ENCODE data around the gene DNAJC5.

Gene DNAJC5

DNA sequence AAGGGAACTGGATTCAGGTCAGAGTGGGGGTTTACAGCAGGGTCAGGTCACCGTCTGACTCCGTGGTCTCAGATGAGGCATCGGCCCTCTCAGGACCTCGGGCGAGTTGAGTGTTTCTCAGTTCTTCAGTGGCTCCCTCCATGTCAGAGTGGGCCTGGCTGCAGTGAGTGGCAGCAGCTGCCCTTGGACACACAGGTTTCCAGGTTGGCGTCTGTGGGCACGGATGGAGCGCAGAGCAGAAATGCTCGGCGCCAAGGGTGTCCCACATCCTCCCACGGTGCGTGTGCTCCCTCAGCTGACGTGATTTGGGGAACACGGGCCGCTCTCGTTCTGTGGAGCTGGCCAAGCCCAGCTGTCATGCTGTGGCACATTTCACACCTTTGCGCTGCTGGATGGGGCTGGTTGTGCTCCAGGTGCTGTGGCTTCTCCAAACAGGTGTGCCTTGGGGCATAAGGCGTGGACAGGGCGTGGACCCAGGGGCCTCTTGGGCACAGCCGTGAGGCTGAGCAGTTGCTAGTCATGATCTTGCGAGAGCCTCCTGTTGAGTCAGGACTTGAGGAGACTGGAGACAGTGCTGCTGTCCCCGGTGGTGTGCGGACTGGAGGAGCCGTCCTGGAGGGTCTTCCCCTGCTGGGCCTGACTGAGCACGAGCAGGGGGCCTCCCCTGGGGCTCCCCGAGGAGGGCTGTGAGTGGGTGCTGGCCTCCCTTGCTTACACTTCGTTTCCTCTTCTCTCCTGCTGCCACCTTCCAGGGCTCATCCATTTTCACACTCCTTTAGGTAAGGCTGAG lies 9.5 kb upstream of the DNAJC5 start:
- no peak for FAIRE-seq

DNA sequence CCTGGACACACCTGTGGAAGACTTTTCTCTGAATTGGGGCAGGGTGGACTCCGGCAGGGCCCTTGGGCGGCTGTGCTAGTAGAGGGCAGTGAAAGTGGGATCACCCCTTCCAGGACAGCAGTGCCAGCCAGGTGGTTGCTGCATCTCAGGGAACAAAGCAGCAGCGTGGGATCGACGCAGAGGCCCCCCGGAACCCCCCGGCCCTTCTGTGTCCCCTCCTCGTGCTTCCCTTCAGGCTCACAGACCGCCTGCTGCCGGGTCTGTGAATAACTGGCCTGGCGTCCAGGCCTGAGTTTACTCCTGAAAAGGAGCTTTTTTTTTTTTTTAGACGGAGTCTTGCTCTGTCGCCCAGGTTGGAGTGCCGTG lies 8.9 kb upstream of the DNAJC5 start:
- FAIRE-seq: no peak

DNA sequence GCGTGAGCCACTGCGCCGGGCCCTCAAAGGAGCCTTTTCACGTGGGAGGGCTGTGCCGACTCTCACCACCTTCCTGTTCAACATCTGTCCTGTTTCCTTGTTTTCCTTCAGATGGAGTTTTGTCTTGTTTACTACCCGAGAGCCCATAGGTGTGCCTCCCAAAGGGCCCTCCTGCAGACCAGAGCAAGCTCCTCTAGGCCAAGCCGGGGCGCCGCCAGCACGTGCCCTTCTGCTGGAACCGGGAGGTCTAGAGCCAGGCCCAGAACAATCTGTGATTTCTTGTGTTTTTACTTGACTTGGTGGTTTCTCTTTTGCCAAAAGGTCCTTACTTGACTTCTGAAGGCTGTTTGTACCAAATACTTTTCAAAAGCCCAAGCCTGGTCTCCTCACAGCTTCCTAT lies 8.0 kb upstream of the DNAJC5 start:
- FAIRE-seq: no peak

DNA sequence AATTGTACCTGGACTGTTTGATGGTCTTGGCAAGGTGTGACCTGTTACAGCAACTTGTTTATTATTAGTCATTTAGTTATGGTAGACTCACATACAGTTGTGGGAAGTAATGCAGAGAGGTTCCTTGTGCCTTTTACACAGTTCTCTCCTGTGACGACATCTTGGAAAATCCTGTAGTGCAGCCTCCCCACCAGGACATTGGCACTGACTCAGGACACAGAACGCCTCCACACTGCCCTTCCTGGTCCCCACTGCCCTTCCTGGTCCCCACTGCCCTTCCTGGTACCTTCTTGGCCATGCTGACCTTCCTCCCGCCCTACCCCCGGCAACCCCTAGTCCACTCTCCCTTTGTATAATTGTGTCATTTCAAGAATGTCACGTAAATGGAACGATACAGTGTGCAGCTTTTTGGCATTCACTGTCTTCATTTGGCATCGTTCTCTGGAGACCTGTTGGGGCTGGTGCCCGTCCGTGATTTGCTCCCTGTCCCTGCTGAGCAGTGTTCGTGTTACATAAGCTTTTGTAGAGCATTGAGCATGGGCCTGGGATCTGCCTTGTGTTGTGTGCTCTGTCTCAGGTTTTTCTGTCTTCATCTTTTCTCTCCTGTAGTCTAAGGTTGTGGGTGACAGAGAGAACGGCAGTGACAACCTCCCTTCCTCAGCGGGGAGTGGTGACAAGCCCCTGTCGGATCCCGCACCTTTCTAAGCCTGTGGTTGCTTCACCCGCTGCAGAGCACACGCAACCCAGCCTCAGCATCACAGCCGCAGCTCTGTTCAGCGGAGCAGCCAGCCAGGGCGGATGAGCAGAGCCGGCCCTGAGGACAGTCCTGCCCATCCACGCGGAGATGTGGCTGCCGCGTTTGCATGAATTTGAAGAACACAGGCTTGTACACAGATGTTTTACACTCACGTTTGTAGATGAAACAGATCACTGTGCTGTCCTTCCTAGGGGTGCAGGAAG lies 5.4 kb upstream of the DNAJC5 start:
- no peak for FAIRE-seq

DNA sequence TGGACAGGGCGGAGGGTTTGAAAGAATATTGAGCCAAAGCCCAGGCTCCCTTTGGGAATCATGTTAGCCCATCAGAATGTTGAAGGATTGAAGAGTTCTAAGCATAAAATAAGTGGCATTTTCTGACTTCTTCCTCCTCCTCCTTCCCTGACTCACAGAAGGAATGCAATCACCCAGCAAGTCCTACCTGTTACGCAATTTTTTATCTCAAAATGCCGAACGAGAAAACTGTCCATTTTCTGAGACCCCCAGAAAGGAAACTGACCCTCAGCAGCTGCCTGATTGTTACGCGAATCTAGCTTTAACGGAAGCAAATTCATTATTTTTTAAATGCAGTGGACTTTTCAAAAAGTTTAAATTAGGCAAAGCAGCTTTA lies 4.7 kb upstream of the DNAJC5 start:
- no peak for FAIRE-seq

DNA sequence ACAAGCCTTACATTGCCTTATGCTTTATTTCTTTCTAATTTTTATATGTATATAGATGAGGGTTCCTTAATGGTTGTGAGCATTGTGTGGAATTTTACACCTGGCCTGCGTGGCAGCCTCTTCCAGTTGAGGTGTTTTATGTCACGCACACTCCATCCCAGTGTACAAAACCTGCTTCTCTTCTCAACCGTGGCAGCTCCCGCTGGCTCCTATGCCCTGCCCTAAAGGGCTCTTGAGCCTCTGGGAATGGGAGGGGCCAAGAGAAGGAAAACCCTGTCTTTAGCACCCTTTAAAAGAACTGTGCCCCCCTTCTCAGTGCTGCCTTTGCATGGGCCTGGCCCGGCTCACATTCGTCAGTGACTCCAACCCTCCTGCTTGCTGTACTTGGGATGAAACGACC lies 4.3 kb upstream of the DNAJC5 start:
- no peak for FAIRE-seq

DNA sequence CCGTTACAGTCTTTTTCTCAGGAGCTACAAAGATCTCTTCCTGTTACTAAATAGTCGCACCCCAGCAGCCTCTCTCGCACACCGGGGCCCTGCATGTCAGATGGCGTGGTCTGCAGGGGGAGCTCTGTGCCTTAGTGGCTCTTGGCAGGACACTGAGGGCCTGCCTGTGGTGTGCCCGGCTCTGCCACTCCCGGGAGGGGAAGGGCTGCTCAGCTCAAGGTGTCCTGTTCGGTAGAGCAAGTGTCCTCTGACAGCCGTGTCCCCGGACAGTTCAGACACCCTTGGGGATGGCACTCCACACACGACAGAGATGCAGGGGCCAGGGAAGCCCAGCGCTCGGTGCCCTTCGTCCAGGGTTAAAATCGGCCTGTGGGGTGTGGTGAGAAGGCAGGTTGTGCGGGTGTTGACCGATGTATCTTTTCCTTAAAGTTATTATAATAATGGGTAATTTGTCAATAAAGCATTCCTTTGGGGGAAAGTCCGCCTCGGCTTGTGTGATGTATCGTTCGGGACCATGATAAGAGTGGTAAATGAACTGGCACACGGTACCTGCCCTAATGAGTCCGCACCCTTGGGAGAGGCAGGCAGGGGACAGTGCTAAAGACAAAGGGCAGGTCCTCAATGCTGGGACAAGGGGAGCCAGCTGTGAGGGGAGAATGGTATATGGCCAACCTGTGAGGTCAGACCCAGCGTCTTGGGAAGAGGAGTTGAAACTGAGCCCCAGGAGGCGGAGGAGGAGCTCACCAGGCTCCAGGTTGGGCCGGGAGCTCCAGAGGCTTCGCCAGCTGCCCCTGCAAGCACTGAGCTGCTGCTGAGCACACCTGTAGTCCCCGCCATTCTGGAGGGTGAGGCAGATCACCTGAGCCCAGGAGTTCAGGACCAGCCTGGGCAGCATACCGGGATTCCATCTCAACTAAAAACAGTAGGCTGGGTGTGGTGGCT lies 3.6 kb upstream of the DNAJC5 start:
- no peak for FAIRE-seq

DNA sequence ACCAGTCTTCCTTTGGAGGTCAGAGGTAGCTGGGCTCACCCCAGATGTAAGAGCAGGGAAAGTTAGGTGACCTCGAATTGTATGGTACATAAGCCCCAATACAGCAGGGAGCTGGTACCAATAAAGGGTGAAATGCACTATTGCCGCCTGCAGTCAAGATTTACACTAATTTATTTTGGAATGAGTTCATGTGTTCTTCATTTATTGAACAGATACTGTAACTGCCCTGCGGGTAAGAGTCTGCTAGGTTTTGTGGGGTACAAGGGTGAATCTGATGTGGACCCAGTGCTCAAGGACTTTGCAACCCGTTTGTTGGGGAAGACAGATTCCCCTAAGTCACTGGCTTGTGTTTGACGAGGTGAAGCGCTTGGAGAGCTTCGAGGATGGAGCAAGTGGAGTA lies 2.5 kb upstream of the DNAJC5 start:
- FAIRE-seq: no peak

DNA sequence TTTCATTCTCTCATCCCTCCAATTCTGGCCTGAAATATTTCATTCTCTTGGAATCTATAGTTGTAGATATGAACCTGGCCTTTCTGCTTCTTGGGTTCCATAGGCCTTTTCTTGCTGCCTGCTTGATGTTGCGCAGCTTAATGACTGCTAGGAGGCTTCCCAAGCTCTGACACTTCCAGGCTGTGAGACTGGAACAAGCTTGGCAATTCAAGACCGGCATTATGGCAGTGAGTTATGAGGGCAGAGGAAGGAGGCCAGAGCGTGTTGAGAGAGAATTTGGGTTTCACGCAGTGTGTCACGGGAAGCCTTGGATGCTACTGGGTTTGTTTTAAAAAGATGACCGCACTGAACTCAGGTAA lies 948 bp upstream of the DNAJC5 start:
- no peak for FAIRE-seq

DNA sequence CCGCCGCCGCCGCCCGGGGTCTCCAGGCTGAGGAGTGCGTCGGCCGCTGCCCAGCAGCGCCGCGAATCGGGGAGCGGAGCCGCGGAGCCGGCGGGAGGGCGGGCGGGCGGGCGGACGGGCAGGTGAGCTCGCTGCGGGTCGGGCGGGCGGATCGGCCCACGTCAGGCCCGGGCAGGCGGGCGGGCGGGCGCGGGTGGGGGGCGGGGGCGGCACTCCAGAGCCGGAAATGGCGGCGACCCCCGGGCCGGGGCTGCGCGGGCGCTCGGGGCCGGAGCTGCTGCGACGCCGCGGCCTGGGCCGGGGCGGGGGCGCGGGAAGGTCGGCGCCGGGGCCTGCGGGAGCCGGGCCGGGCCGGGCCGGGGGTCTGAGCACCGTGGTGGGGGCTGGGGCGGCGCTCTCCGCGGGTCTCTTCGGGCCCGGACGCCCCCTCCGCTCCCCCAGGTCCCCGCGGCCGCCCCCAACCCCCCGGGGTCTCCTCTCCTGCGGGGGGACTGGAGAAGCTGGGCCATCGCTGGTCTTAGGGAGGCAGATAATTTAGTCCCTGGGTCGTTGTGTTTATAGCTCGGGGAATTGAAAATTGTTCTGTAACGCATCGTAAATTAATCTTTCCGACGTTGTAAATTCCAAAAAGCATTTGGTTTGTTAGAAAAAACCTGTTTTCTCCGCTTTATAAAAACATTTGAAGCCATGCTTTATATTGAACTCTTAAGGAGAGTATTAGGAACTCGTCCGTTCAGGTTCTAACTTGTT lies 451 bp downstream of the DNAJC5 start:
- no peak for FAIRE-seq

DNA sequence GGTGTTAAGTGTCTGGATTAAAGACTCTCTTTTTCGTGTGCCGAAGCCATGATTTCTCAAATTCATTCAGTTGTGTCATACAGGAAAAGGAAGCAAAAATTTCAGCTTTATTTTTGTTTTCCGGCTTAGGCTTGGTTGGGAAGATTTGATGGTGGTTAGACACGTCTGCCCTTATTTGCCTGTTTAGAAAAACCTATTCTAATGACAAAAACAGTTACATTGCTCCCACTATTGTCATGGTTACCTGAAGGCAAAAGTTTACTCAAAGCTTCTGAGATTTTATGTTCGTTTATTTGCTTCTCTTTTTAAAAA lies 982 bp downstream of the DNAJC5 start:
- FAIRE-seq: peak; percentile 73

DNA sequence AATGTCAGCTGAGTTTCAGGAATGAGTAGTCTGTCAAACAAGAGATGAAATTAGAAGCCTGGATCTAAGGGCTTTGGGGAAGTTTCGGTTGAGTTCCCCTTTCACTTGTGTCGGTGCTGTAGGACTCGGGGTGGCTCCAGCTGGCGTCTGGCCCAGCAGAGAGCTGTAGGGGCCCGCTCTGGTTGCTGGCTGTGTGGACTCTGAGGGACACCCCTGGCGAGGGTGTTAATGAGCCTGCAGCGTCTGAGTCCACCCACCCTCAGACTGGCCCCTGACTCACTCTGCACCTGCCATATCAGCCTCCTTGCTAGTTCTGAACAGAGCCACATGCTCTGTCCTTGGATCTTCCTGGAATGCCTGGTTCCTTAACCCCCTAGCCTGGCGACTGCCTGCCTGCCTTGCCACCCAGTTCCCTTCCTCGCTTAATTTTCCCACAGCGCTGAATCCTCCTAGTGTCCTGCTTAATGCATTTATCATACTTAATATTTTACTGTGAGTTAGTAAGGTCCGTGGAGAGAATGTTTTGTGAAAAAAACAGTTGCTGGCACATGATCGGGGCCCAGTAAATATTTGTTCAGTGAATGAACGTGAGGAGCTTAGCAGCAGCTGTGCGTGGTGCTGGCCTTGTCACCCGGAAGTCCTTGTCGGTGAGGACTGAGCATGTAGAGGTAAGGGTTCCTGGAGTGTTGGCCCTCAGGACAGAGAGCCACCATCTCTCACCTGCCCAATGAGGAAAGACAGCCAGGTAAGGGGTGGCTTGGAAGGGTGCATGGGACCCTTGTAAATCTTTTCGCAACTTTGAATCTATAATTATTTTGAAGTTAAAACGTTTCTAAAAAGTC lies 1.6 kb downstream of the DNAJC5 start:
- peak; percentile 17 for FAIRE-seq

DNA sequence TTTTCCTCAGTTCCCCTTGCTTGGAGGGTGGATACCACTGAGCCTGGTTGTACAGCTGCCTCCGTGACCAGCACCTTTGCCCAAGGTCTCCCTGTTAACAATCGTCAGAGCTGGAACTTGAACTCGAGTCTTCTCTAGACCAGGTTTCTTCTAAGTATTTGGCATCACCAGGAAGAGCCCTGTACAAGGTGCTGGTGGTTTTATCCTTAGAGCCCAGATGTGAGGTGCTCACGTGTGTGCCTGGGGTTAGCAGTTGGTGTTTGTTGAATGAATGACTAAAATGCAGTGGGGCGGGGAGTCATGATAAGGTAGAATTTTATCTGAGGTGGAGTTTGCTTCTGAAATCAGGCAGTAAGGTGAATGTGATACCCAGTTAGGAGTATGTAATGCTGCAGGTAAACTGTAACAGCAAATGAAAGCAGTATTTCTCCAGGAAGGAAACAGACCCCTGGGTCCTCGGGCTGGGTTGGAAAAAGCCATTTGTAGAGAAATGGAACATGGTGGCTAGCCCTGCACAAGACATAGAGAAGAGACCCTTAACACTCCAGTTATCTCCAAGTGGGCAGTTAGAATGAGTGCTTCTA lies 3.1 kb downstream of the DNAJC5 start:
- FAIRE-seq: no peak

DNA sequence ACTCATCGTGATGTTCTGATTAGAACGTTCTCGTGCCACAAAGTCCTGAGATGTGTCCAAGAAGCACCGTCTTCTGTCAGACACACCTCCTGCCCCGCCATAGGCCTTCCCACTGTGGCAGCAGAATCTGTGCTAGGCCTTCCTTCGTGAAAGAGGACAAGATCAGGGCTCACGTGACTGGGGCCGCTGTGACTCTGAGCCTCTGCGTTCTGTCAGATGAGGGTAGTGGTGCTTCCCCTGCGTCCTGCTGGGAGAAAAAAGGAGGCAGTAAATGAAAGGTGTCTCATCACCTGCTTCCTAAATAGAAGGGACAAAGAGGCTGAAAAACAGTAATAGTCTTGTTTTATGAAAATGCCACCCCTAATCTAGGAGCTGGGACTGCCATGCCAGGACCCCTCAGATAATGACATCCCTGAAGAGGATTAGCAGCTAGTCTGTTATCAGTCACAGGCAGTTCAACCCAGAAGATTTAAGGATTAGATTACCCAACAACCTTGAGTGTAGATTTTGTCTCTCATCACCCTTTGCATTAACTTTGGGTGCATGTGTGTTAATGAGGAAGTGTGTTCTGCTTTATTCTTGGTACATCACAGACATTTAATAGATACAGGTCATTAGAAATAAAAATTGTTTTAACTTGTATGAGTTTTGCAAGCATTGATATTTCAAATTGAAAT lies 4.1 kb downstream of the DNAJC5 start:
- FAIRE-seq: no peak

DNA sequence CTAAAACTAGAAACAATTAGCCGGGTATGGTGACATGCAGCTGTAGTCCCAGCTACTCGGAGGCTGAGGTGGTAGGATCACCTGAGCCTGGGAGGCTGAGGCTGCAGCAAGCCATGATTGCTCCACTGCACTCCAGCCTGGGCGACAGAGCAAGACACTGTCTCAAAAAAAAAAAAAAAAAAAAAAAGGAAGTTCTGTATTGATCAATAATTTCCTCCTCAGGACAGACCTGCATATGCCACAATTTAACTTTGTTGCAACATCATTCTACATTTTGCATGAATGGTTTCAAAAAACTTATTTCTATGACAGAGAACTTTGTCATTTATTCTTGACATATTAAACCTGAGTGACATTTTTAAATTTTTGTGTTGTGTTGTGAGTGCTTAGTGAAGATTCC lies 5.5 kb downstream of the DNAJC5 start:
- FAIRE-seq: no peak

DNA sequence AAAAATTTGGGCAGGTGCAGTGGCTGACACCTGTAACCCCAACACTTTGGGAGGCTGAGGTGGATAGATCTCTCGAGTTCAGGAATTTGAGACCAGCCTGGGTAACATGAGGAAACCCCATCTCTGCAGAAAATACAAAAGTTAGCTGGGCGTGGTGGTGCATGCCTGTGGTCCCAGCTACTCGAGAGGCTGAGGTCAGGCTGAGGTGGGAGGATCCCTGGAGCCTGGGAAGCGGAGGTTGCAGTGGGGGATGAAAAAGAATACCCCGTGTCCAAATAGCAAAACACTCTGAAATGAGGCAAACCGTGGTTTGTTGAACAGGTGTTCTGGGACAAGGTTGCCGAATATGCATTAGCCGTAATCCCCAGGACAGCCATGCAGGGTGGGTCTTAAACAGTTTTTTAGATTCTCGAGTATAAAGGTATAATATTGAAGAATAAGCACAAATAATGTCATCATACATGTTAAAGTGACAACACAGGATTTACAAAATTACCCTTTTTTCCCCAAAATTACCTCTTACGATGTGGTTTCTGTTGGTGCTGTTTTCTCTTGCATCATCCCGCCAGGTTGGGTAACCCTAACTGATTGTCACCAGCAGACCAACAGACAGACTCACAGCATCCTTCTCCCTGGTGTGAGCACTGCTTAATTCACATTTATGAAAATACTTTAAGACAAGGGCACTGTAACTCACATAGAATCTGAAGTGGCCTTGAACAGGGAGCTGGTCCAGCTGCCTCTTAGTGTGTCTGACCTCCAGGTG lies 9.1 kb downstream of the DNAJC5 start:
- FAIRE-seq: no peak

DNA sequence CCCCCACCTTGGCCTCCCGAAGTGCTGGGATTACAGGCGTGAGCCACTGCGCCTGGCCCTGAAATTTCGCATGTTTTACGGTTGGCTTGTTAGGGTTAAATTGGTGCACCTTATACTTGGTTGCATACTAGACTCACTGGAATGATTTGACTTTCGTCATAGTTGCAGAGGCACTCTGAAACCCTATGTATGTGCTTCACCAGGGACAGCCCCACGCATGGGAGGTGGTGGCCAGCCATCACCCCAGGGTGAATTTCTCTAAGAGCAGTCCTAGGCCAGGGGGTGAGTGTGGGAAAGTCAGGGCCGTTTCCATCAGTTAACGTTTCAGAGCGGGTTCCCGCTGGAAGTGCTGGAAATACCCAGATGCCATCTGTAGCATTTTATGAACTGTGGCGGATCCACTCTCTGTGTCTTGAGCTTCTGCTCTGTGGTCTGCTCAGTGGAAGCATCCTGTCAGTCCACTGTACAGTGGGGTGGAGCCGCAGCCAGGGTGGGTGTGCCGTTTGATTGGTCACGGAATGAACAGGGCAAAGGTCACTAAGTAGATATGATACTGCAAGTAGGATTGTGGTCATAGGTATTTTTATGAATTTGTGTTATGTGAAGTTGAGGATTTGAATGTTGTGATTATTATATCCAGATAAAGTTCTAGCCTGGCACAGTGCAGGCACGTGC lies 13.2 kb downstream of the DNAJC5 start:
- no peak for FAIRE-seq

DNA sequence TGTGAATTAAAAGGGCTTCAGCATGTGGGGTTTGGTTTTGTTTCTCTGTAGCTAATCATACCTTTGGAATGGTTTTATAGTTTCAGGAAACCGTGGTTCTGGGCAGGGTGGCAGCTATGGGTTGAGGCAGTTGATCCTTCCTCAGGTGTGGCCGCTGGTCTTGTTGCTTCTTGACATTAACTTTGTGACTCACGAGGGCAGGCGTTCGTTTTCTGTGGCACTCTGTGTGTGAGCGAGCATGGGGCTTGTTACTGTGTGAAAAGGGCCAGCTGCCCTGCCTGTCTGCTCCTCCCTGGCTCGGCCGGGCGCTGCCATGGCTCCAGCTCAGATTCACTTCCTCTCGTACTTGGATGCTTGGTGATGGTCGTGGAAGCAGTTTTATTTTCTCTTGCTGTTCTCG lies 16.2 kb downstream of the DNAJC5 start:
- FAIRE-seq: no peak

DNA sequence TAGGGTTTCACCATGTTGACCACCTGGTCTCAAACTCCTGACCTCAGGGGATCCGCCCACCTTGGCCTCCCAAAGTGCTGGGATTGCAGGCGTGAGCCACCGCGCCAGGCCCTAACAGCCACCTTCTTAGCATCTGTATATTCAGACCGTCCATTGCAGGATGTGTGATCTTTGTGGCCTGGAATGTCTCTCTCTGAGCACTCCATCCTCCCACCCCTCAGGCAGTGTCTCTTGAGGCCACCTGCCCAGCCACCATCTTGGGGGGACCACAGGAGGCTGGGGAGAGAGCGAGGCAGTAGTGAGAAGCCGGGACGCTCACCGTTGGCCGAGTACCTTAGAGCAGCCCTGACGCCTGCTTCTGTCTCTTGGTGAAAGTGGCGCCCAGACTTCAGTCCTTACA lies 18.8 kb downstream of the DNAJC5 start:
- FAIRE-seq: no peak
